Neural cell (in vitro differentiated cells): ENCODE measurements around the gene SRP68. TPM values are rescaled to one million over a fixed set of nuclear protein-coding genes. Genes with fewer than 3 reads are reported as not detected.
A peak's percentile ranks its signal among the peaks of the same experiment; 100 is the strongest.

Source experiments
- H2AFZ ChIP-seq: fragments of 200-600, 300-800 bp; sonication (generic), shearing (Covaris generic); 2 replicates; pipeline ENCODE4 v1.6.0; 2014; ENCODE audit warnings: low read depth, mild to moderate bottlenecking, antibody characterized with exemption, low read length, moderate library complexity
- H3F3A ChIP-seq: fragments of 200-600 bp; shearing (Covaris generic); 2 replicates; pipeline ENCODE4 v1.6.1; 2016; ENCODE audit warnings: mild to moderate bottlenecking, moderate library complexity, mixed read lengths, antibody characterized with exemption, low read length; ENCODE audit not compliant: insufficient read depth, poor library complexity, severe bottlenecking
- H3K27ac ChIP-seq: fragments of 200-600, 300-800 bp; sonication (generic), shearing (Covaris generic); 2 replicates; pipeline ENCODE4 v1.5.1; 2014; ENCODE audit warnings: mild to moderate bottlenecking, low read length, moderate library complexity
- H3K27me3 ChIP-seq: fragments of 300-800, 200-600 bp; sonication (generic), shearing (Covaris generic); 2 replicates; pipeline ENCODE4 v1.6.0; 2014; ENCODE audit warnings: mild to moderate bottlenecking, low read depth, low read length, moderate library complexity; ENCODE audit not compliant: insufficient read depth
- H3K36me3 ChIP-seq: fragments of 300-800, 200-600 bp; sonication (generic), shearing (Covaris generic); 2 replicates; pipeline ENCODE4 v1.5.1; 2014; ENCODE audit warnings: mild to moderate bottlenecking, antibody characterized with exemption, low read length, moderate library complexity; ENCODE audit not compliant: insufficient read depth
- H3K4me2 ChIP-seq: fragments of 300-800, 200-600 bp; sonication (generic), shearing (Covaris generic); 2 replicates; pipeline ENCODE4 v1.6.0; 2014; ENCODE audit warnings: mild to moderate bottlenecking, low read length
- H3K4me3 ChIP-seq: fragments of 300-800, 200-600 bp; sonication (generic), shearing (Covaris generic); 2 replicates; pipeline ENCODE4 v1.5.1; 2014; ENCODE audit warnings: mild to moderate bottlenecking, low read length, moderate library complexity
- H3K79me2 ChIP-seq: fragments of 200-600 bp; shearing (Covaris generic); replicated peaks from 2 replicates; pipeline ENCODE4 v1.6.0; 2014; ENCODE audit warnings: mild to moderate bottlenecking, low read length, moderate library complexity; ENCODE audit not compliant: insufficient read depth
- H3K9ac ChIP-seq: fragments of 300-800, 200-600 bp; sonication (generic), shearing (Covaris generic); 2 replicates; pipeline ENCODE4 v1.6.1; 2016; ENCODE audit warnings: mild to moderate bottlenecking, low read length, mixed read lengths
- H3K9me2 ChIP-seq: fragments of 200-600 bp; shearing (Covaris generic); 2 replicates; pipeline ENCODE4 v1.6.1; 2016; ENCODE audit warnings: mild to moderate bottlenecking, low read length, mixed read lengths; ENCODE audit not compliant: insufficient read depth
- H3K9me3 ChIP-seq: fragments of 200-600, 300-800 bp; sonication (generic), shearing (Covaris generic); 2 replicates; pipeline ENCODE4 v1.6.1; 2016; ENCODE audit warnings: mild to moderate bottlenecking, mixed run types, low read length, moderate library complexity, mixed read lengths
- H4K20me1 ChIP-seq: fragments of 200-600 bp; shearing (Covaris generic); 2 replicates; pipeline ENCODE4 v1.6.1; 2016; ENCODE audit warnings: mild to moderate bottlenecking, mixed run types; ENCODE audit not compliant: insufficient read depth
- EP300 ChIP-seq: fragments of 450-650 bp; conservative IDR thresholded peaks from 2 replicates; pipeline ENCODE4 v1.6.1; 2014; ENCODE audit warnings: antibody characterized with exemption, mild to moderate bottlenecking, moderate library complexity; ENCODE audit not compliant: poor library complexity, severe bottlenecking
- EZH2 ChIP-seq: fragments of 200-600, 300-800 bp; shearing (Covaris generic), sonication (generic); IDR thresholded peaks from 2 replicates; pipeline ENCODE4 v1.6.1; 2014; ENCODE audit warnings: antibody characterized with exemption, low read length, borderline replicate concordance, mild to moderate bottlenecking; ENCODE audit not compliant: insufficient read depth, poor library complexity, severe bottlenecking
- MXI1 ChIP-seq: fragments of 450-650 bp; conservative IDR thresholded peaks from 2 replicates; pipeline ENCODE4 v1.6.1; 2014; ENCODE audit warnings: antibody characterized with exemption, mild to moderate bottlenecking; ENCODE audit not compliant: poor library complexity, severe bottlenecking
- POLR2AphosphoS5 ChIP-seq: IDR thresholded peaks from 2 replicates; pipeline ENCODE4 v1.6.1; 2012
- RAD21 ChIP-seq: fragments of 450-650 bp; conservative IDR thresholded peaks from 2 replicates; pipeline ENCODE4 v1.6.1; 2014; ENCODE audit warnings: antibody characterized with exemption, mild to moderate bottlenecking, moderate library complexity
- REST ChIP-seq: IDR thresholded peaks from 2 replicates; pipeline ENCODE4 v1.6.1; 2012; ENCODE audit warnings: borderline replicate concordance
- SMC3 ChIP-seq: fragments of 450-650 bp; conservative IDR thresholded peaks from 2 replicates; pipeline ENCODE4 v1.6.1; 2014; ENCODE audit warnings: antibody characterized with exemption, mild to moderate bottlenecking, moderate library complexity; ENCODE audit not compliant: poor library complexity
- TAF1 ChIP-seq: IDR thresholded peaks from 2 replicates; pipeline ENCODE4 v1.6.1; 2012; ENCODE audit warnings: low read depth
- polyA plus RNA-seq: library from polyadenylated mRNA; depleted of rRNA; stranded (reverse); fragments of >200 nt; gene quantifications from 2 replicates; pipeline ENCODE4 v1.2.3, GENCODE V29; 2014
- TF ChIP-seq, protein P1 (sequence below): fragments of 450-650 bp; IDR thresholded peaks from 2 replicates; pipeline ENCODE4 v1.5.1; 2014; ENCODE audit warnings: antibody characterized with exemption, mild to moderate bottlenecking, moderate library complexity; ENCODE audit not compliant: poor library complexity, severe bottlenecking

Gene SRP68
- polyA plus RNA-seq, 1 donor from 2014 or later, result 26.3 TPM

- Histone ChIP-seq H3K4me3 (no peak overlapping the region), H3K9ac (no peak overlapping the region), H3K36me3 (no peaks in the 10 kb centered on the region), H4K20me1 (no peaks in the 10 kb centered on the region), H3F3A (no peaks in the 10 kb centered on the region), H3K9me2 (no peaks in the 10 kb centered on the region), H2AFZ (no peak overlapping the region), H3K27ac (no peak overlapping the region), H3K79me2 (no peaks in the 10 kb centered on the region), H3K4me2 (no peak overlapping the region), H3K9me3 (no peaks in the 10 kb centered on the region), H3K27me3 (no peaks in the 10 kb centered on the region)
- TF ChIP-seq EZH2 (no peak), MXI1 (no peak), REST (no peak), POLR2AphosphoS5 (no peak), RAD21 (no peak), SMC3 (no peak), TAF1 (no peak), EP300 (no peak)
- TF ChIP-seq, protein P1, sequence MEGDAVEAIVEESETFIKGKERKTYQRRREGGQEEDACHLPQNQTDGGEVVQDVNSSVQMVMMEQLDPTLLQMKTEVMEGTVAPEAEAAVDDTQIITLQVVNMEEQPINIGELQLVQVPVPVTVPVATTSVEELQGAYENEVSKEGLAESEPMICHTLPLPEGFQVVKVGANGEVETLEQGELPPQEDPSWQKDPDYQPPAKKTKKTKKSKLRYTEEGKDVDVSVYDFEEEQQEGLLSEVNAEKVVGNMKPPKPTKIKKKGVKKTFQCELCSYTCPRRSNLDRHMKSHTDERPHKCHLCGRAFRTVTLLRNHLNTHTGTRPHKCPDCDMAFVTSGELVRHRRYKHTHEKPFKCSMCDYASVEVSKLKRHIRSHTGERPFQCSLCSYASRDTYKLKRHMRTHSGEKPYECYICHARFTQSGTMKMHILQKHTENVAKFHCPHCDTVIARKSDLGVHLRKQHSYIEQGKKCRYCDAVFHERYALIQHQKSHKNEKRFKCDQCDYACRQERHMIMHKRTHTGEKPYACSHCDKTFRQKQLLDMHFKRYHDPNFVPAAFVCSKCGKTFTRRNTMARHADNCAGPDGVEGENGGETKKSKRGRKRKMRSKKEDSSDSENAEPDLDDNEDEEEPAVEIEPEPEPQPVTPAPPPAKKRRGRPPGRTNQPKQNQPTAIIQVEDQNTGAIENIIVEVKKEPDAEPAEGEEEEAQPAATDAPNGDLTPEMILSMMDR, result no peak
Measured at GRCh38 chr17:76014925-76015261, 57.4 kb downstream of the SRP68 start.

GRCh38 chr17:76014100-76014924 is 58.0 kb downstream of the SRP68 start:
- Histone ChIP-seq H3K27me3 (no peaks in the 10 kb centered on the region), H3K9me3 (no peaks in the 10 kb centered on the region), H2AFZ (no peak overlapping the region), H3K27ac (no peak overlapping the region), H3K9me2 (no peaks in the 10 kb centered on the region), H3K4me2 (no peak overlapping the region), H3K9ac (peak overlapping the region; percentile 12), H3K4me3 (no peak overlapping the region), H3K36me3 (no peaks in the 10 kb centered on the region), H3K79me2 (no peaks in the 10 kb centered on the region), H3F3A (no peaks in the 10 kb centered on the region), H4K20me1 (no peaks in the 10 kb centered on the region)
- TF ChIP-seq POLR2AphosphoS5, result no peak
- TF ChIP-seq, protein P1, result peak; percentile 95
- no peak for TF ChIP-seq EZH2
- peak; percentile 85 for TF ChIP-seq SMC3
- no peak for TF ChIP-seq TAF1
- TF ChIP-seq REST, result no peak
- TF ChIP-seq MXI1, result no peak
- peak; percentile 87 for TF ChIP-seq RAD21
- no peak for TF ChIP-seq EP300
